Prostate gland (tissue), 2 donors: ENCODE data around the gene SCAMP2.

Experiments
- POLR2A ChIP-seq: fragments of 450-650 bp; IDR thresholded peaks from one replicate; pipeline ENCODE4 v1.6.1; 2016; ENCODE audit warnings: antibody characterized with exemption, mild to moderate bottlenecking
- POLR2AphosphoS5 ChIP-seq: sonication (generic); formaldehyde crosslinking; IDR thresholded peaks from one replicate; pipeline ENCODE4 v1.6.1; 2017; ENCODE audit warnings: antibody characterized with exemption
- TF ChIP-seq, protein P1 (sequence below), 4 experiments: fragments of 200-600 bp in 2 of 4; fragments of 450-650 bp in 2 of 4; sonication (generic) in 2 of 4; IDR thresholded peaks; 1 replicate in 3 of 4; 2 replicates in 1 of 4; pipeline ENCODE4 v1.5.1; 2016 to 2019; ENCODE audit warnings: antibody characterized with exemption in 4 of 4, mild to moderate bottlenecking in 2 of 4, moderate library complexity in 2 of 4

DNA sequence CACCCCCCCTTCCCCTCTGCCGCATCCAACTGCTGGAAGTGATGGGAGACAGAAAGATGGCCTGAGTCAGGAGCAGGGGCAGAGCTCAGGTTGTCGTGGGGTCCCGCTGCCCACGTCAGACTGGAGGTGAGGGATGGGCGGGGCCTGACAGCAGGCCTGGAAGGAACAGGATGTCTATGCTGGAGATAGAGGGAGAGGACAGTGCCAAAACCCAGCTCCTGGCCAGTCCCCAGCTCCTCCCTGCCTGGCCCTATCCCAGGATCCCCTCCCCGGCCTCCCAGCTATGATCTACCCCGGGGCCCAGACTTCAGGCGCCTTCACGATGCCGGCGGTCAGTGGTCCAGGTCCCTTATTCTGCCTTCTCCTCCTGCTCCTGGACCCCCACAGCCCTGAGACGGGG lies 60.6 kb downstream of the SCAMP2 start, which contains the start of gene LMAN1L:
- TF ChIP-seq, protein P1, sequence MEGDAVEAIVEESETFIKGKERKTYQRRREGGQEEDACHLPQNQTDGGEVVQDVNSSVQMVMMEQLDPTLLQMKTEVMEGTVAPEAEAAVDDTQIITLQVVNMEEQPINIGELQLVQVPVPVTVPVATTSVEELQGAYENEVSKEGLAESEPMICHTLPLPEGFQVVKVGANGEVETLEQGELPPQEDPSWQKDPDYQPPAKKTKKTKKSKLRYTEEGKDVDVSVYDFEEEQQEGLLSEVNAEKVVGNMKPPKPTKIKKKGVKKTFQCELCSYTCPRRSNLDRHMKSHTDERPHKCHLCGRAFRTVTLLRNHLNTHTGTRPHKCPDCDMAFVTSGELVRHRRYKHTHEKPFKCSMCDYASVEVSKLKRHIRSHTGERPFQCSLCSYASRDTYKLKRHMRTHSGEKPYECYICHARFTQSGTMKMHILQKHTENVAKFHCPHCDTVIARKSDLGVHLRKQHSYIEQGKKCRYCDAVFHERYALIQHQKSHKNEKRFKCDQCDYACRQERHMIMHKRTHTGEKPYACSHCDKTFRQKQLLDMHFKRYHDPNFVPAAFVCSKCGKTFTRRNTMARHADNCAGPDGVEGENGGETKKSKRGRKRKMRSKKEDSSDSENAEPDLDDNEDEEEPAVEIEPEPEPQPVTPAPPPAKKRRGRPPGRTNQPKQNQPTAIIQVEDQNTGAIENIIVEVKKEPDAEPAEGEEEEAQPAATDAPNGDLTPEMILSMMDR (IDR thresholded peaks at IDR 0.05): no peak
- peak; percentile 51 for TF ChIP-seq POLR2AphosphoS5
- no peak for TF ChIP-seq POLR2A
